GM23338 (cell line): ENCODE measurements around the gene MAP2K2. TPM values are rescaled to one million over a fixed set of nuclear protein-coding genes. Genes with fewer than 3 reads are reported as not detected.

Experiments
- ATAC-seq: fragments of 200-7000 bp; cut with Tn5 transposase; 3 replicates; pipeline ENCODE4 v1.9.1; 2020
- DNase-seq: peaks from one replicate; pipeline ENCODE4 v3.0.0-alpha.2; 2015; ENCODE audit warnings: low spot score
- H2AFZ ChIP-seq: fragments of 200-600 bp; sonication (generic); 2 replicates; pipeline ENCODE4 v1.8.0; 2016; ENCODE audit warnings: antibody characterized with exemption, mild to moderate bottlenecking, moderate library complexity
- H3F3A ChIP-seq: fragments of 200-600 bp; sonication (generic); replicated peaks from 2 replicates; pipeline ENCODE4 v1.8.0; 2017; ENCODE audit warnings: antibody characterized with exemption, mixed run types, low read depth
- H3K27ac ChIP-seq: fragments of 200-600 bp; sonication (generic); 2 replicates; pipeline ENCODE4 v1.6.1; 2016; ENCODE audit warnings: low read depth
- H3K27me3 ChIP-seq: fragments of 200-600 bp; sonication (generic); 2 replicates; pipeline ENCODE4 v1.8.0; 2016; ENCODE audit warnings: mild to moderate bottlenecking, mixed run types, moderate library complexity; ENCODE audit not compliant: insufficient read depth
- H3K36me3 ChIP-seq: fragments of 200-600 bp; sonication (generic); 2 replicates; pipeline ENCODE4 v1.8.0; 2016; ENCODE audit warnings: mild to moderate bottlenecking; ENCODE audit not compliant: insufficient read depth
- H3K4me1 ChIP-seq: fragments of 200-600 bp; sonication (generic); 2 replicates; pipeline ENCODE4 v1.8.0; 2016; ENCODE audit warnings: mild to moderate bottlenecking, moderate library complexity; ENCODE audit not compliant: insufficient read depth
- H3K4me2 ChIP-seq: fragments of 200-600 bp; sonication (generic); 2 replicates; pipeline ENCODE4 v1.7.1; 2017; ENCODE audit warnings: mixed run types
- H3K4me3 ChIP-seq: fragments of 200-600 bp; sonication (generic); 2 replicates; pipeline ENCODE4 v1.6.1; 2016; ENCODE audit warnings: mixed run types
- H3K79me2 ChIP-seq: fragments of 200-600 bp; sonication (generic); replicated peaks from 2 replicates; pipeline ENCODE4 v1.8.0; 2017; ENCODE audit warnings: mild to moderate bottlenecking; ENCODE audit not compliant: insufficient read depth
- H3K9me2 ChIP-seq: fragments of 200-600 bp; sonication (generic); 2 replicates; pipeline ENCODE4 v1.8.0; 2017; ENCODE audit not compliant: insufficient read depth
- H4K20me1 ChIP-seq: fragments of 200-600 bp; sonication (generic); replicated peaks from 2 replicates; pipeline ENCODE4 v1.8.0; 2017; ENCODE audit warnings: mild to moderate bottlenecking; ENCODE audit not compliant: insufficient read depth
- H3K27ac Mint-ChIP-seq: 2 replicates; pipeline ENCODE4 v1.8.0; 2020; ENCODE audit warnings: inconsistent platforms, mild to moderate bottlenecking, moderate library complexity, mixed read lengths
- H3K27me3 Mint-ChIP-seq: 3 replicates; pipeline ENCODE4 v1.8.0; 2022; ENCODE audit warnings: low read depth, mild to moderate bottlenecking, moderate library complexity, mixed read lengths, inconsistent platforms; ENCODE audit not compliant: insufficient read depth, poor library complexity
- H3K36me3 Mint-ChIP-seq: 3 replicates; pipeline ENCODE4 v1.8.0; 2021; ENCODE audit warnings: low read depth, mild to moderate bottlenecking, inconsistent platforms, moderate library complexity, mixed read lengths
- H3K4me1 Mint-ChIP-seq: 3 replicates; pipeline ENCODE4 v1.8.0; 2020; ENCODE audit warnings: mild to moderate bottlenecking, inconsistent platforms, mixed read lengths
- H3K4me3 Mint-ChIP-seq: 3 replicates; pipeline ENCODE4 v1.8.0; 2021; ENCODE audit warnings: moderate library complexity, mild to moderate bottlenecking, inconsistent platforms, mixed read lengths
- H3K9me3 Mint-ChIP-seq: 3 replicates; pipeline ENCODE4 v1.8.0; 2020; ENCODE audit warnings: moderate library complexity, mild to moderate bottlenecking, inconsistent platforms, mixed read lengths
- EZH2 ChIP-seq: fragments of 200-600 bp; sonication (generic); IDR thresholded peaks from one replicate; pipeline ENCODE4 v1.8.0; 2017; ENCODE audit warnings: antibody characterized with exemption, mild to moderate bottlenecking, low read depth; ENCODE audit not compliant: unreplicated experiment
- JUNB ChIP-seq: IDR thresholded peaks from one replicate; pipeline ENCODE4 v1.6.1; 2016; ENCODE audit warnings: antibody characterized with exemption; ENCODE audit not compliant: unreplicated experiment
- NANOG ChIP-seq: IDR thresholded peaks from 2 replicates; pipeline ENCODE4 v1.6.1; 2016; ENCODE audit warnings: antibody characterized with exemption, borderline replicate concordance
- POLR2AphosphoS5 ChIP-seq: IDR thresholded peaks from 2 replicates; pipeline ENCODE4 v1.6.1; 2016; ENCODE audit warnings: antibody characterized with exemption, low read depth
- ZNF114 ChIP-seq: fragments of 250-450 bp; sonication (Bioruptor Pico); IDR thresholded peaks from 2 replicates; pipeline ENCODE4 v1.5.0; 2020; ENCODE audit warnings: mild to moderate bottlenecking, moderate library complexity
- ZNF331 ChIP-seq: fragments of 250-450 bp; sonication (Bioruptor Pico); IDR thresholded peaks from 2 replicates; pipeline ENCODE4 v1.5.0; 2020; ENCODE audit warnings: low read depth, mild to moderate bottlenecking, moderate library complexity
- polyA plus RNA-seq: library from polyadenylated mRNA; unstranded; fragments of >200 nt; fragmentation: Nextera tagmentation; extraction: Ambion mirVana; gene quantifications from 2 replicates; pipeline ENCODE4 v1.2.1, GENCODE V29; 2016
- total RNA-seq: library from RNA; depleted of rRNA; stranded (reverse); fragments of >200 nt; shearing (Covaris generic); gene quantifications from 2 replicates; pipeline ENCODE4 v1.2.3, GENCODE V29; 2014
- TF ChIP-seq, protein P1 (sequence below): IDR thresholded peaks from 2 replicates; pipeline ENCODE4 v1.6.1; 2016; ENCODE audit warnings: antibody characterized with exemption
- TF ChIP-seq, protein P2 (sequence below): IDR thresholded peaks from one replicate; pipeline ENCODE4 v1.6.1; 2018; ENCODE audit warnings: antibody characterized with exemption; ENCODE audit not compliant: unreplicated experiment
- TF ChIP-seq, protein P3 (sequence below), 2 experiments: fragments of 200-600 bp in 1 of 2; sonication (generic) in 1 of 2; conservative IDR thresholded peaks; 2 replicates each; pipeline versions ENCODE4 v1.5.1 to v1.6.1; 2016 to 2017; ENCODE audit warnings: antibody characterized with exemption in 2 of 2, low read depth in 2 of 2, mild to moderate bottlenecking in 2 of 2, moderate library complexity in 1 of 2

The MAP2K2 gene
- total and polyA plus RNA-seq, 2 experiments from 2014 or later: 99.7 to 151 TPM

DNA sequence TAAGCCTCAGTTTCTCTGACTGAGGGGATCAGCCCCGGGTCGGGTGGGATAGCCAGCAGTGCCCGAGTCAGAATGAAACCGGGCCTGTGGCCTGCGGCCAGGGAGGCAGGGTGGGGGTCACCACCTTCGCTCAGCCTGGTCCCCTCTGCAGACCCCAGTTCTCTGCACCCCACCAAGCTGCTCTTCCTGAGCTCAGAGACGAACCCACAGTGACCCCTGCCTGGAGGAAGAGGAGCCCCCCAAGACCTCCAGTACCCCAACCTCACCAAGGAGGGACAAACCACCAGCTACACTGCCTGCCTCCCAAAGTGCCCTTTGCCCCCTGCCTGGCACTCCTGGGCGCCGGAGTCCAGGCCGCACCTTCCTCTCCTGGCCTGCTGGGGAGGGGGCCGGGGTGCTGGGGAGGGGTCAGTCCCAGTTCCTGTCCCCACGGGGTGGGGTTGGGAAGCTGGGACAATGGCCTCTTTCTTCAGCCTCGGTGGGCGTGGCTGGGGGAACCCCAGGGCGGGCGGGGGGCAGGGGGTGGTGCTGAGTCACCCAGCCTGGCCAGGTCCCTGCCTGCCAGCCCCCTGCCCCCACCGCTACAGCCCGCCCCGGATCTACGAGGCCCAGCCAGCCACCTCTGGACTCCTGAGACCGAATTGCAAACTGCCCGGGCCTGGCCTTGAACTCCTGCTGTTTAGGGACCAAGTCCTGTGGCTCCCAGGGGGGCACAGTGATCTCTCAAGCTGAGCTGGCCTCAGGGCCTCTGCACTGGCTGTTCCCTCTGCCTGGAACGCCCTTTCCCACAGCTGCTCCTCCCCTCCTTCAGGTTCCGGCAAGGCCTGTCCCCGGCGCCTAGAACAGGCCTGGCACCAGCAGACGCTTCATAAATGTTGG lies 71.6 kb downstream of the MAP2K2 start (continued):
- TF ChIP-seq, protein P1, sequence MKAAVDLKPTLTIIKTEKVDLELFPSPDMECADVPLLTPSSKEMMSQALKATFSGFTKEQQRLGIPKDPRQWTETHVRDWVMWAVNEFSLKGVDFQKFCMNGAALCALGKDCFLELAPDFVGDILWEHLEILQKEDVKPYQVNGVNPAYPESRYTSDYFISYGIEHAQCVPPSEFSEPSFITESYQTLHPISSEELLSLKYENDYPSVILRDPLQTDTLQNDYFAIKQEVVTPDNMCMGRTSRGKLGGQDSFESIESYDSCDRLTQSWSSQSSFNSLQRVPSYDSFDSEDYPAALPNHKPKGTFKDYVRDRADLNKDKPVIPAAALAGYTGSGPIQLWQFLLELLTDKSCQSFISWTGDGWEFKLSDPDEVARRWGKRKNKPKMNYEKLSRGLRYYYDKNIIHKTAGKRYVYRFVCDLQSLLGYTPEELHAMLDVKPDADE: no peak

DNA sequence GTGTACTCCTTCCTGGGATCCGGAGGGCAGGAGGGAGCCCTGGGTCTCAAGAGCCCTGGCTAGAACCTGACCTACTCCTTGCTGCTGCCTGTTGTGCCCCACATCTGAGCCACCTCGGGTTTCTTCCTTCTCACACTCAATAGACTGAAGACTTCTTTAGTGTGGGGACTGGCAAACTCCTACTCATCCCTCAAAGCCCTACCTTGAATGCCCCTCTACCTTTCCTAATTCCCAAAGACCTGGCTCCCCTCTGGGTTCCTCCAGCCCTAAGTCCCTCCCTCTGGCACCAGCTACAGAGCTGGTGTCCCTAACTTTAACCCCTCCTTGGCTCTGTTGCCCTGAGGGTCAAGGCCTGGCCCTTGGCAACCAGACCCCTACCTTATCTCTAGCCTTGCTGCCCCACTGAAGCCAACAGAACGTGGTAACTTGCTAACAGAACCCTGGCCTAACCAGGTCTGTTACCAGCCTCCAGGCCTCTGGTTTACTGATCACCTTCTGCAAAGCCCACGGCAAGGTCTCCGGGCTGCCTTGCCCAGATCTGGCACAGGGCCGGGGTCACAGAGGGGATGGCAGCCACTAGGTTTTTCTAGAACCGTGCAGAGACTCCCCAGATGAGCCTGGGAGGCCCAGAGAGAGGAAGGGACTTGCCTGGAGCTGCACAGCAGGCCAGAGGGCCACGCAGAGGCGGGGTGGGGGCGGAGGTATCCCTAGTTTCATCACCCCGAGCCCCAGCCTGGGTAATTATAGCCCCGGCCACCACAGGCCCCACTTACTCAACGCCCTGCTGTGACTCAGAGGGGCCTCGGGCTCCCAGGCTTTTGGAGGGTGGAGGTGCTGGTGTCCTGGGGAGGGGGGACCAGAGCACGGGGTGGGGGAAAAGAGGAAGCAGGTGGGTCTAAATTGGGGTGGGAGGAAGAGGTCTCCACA lies 72.5 kb downstream of the MAP2K2 start:
- Histone ChIP-seq H3K27me3 (no peaks in the 10 kb centered on the region), H3K27ac (no peak overlapping the region), H4K20me1 (peaks cover 41% of the 10 kb centered on the region), H2AFZ (no peak overlapping the region), H3K4me2 (no peak overlapping the region), H3K79me2 (peaks cover 52% of the 10 kb centered on the region), H3K4me3 (no peak overlapping the region), H3K9me2 (no peaks in the 10 kb centered on the region), H3F3A (peaks cover 36% of the 10 kb centered on the region), H3K4me1 (no peaks in the 10 kb centered on the region), H3K36me3 (no peaks in the 10 kb centered on the region)
- peaks cover 12% of the 10 kb centered on the region for H3K27me3 Mint-ChIP-seq
- no peak overlapping the region for H3K4me3 Mint-ChIP-seq
- peaks cover 51% of the 10 kb centered on the region for H3K36me3 Mint-ChIP-seq
- TF ChIP-seq, protein P2, sequence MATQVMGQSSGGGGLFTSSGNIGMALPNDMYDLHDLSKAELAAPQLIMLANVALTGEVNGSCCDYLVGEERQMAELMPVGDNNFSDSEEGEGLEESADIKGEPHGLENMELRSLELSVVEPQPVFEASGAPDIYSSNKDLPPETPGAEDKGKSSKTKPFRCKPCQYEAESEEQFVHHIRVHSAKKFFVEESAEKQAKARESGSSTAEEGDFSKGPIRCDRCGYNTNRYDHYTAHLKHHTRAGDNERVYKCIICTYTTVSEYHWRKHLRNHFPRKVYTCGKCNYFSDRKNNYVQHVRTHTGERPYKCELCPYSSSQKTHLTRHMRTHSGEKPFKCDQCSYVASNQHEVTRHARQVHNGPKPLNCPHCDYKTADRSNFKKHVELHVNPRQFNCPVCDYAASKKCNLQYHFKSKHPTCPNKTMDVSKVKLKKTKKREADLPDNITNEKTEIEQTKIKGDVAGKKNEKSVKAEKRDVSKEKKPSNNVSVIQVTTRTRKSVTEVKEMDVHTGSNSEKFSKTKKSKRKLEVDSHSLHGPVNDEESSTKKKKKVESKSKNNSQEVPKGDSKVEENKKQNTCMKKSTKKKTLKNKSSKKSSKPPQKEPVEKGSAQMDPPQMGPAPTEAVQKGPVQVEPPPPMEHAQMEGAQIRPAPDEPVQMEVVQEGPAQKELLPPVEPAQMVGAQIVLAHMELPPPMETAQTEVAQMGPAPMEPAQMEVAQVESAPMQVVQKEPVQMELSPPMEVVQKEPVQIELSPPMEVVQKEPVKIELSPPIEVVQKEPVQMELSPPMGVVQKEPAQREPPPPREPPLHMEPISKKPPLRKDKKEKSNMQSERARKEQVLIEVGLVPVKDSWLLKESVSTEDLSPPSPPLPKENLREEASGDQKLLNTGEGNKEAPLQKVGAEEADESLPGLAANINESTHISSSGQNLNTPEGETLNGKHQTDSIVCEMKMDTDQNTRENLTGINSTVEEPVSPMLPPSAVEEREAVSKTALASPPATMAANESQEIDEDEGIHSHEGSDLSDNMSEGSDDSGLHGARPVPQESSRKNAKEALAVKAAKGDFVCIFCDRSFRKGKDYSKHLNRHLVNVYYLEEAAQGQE: no peak
- TF ChIP-seq, protein P3, sequence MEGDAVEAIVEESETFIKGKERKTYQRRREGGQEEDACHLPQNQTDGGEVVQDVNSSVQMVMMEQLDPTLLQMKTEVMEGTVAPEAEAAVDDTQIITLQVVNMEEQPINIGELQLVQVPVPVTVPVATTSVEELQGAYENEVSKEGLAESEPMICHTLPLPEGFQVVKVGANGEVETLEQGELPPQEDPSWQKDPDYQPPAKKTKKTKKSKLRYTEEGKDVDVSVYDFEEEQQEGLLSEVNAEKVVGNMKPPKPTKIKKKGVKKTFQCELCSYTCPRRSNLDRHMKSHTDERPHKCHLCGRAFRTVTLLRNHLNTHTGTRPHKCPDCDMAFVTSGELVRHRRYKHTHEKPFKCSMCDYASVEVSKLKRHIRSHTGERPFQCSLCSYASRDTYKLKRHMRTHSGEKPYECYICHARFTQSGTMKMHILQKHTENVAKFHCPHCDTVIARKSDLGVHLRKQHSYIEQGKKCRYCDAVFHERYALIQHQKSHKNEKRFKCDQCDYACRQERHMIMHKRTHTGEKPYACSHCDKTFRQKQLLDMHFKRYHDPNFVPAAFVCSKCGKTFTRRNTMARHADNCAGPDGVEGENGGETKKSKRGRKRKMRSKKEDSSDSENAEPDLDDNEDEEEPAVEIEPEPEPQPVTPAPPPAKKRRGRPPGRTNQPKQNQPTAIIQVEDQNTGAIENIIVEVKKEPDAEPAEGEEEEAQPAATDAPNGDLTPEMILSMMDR (conservative IDR thresholded peaks at IDR 0.05; ENCODE audit: low read depth in 2 of 2): no peak
- no peak for TF ChIP-seq JUNB
- no peak for TF ChIP-seq EZH2
- TF ChIP-seq NANOG: no peak
- TF ChIP-seq ZNF331: no peak
- TF ChIP-seq POLR2AphosphoS5: no peak
- TF ChIP-seq ZNF114: no peak
- TF ChIP-seq, protein P1: no peak
- DNase-seq (no peak), ATAC-seq (no peak)
- H3K9me3 Mint-ChIP-seq: no peaks in the 10 kb centered on the region; the same call in 1 of the 3 replicates
- H3K27ac Mint-ChIP-seq: peak overlapping the region; percentile 67; the same call in 1 of the 2 replicates
- peaks cover 10% of the 10 kb centered on the region for H3K4me1 Mint-ChIP-seq
